NCI-H2171 treated with DMSO at 0.1 percent for 48 hours (cell line): ENCODE data around the gene SMC5.
"Not testable (repeated sequence)": the region's sequence is repeated elsewhere in the genome, so short reads cannot be mapped to it uniquely, and the experiment has no call there.

Experiments
- DNase-seq: peaks from one replicate; lab custom pipeline; 2025; lab: John Stamatoyannopoulos, UW

SMC5 gene

GRCh38 chr9:70363760-70364159, 105.0 kb downstream of the SMC5 start:
- no peak for DNase-seq

GRCh38 chr9:70367305-70367930, 108.6 kb downstream of the SMC5 start:
- DNase-seq: no peak

GRCh38 chr9:70374962-70375618, 116.3 kb downstream of the SMC5 start:
- DNase-seq: no peak

GRCh38 chr9:70382046-70382708, 123.4 kb downstream of the SMC5 start:
- no peak for DNase-seq

- DNase-seq: no peak
These were observed 124.2 kb downstream of the SMC5 start for GRCh38 chr9:70382709-70383605.

GRCh38 chr9:70385426-70385825, 126.6 kb downstream of the SMC5 start:
- DNase-seq: no peak

- no peak for DNase-seq
These were observed 128.9 kb downstream of the SMC5 start for GRCh38 chr9:70387663-70388062.

GRCh38 chr9:70389188-70389587, 130.4 kb downstream of the SMC5 start:
- DNase-seq: no peak

- no peak for DNase-seq
These were observed 131.0 kb downstream of the SMC5 start for GRCh38 chr9:70389621-70390266.

- no peak for DNase-seq
These were observed 132.2 kb downstream of the SMC5 start for GRCh38 chr9:70390933-70391341.

- DNase-seq: peak; percentile 19
These were observed 133.4 kb downstream of the SMC5 start for GRCh38 chr9:70392189-70392588.

GRCh38 chr9:70392850-70393249, 134.1 kb downstream of the SMC5 start:
- DNase-seq: no peak

GRCh38 chr9:70395652-70396051, 136.9 kb downstream of the SMC5 start:
- DNase-seq: no peak

GRCh38 chr9:70398145-70398556, 139.4 kb downstream of the SMC5 start:
- no peak for DNase-seq

GRCh38 chr9:70399141-70399540, 140.4 kb downstream of the SMC5 start:
- DNase-seq: no peak

GRCh38 chr9:70400107-70400892, 141.5 kb downstream of the SMC5 start:
- no peak for DNase-seq

GRCh38 chr9:70401241-70401640, 142.5 kb downstream of the SMC5 start:
- DNase-seq: not testable (repeated sequence)

GRCh38 chr9:70402213-70402612, 143.4 kb downstream of the SMC5 start:
- no peak for DNase-seq

- no peak for DNase-seq
These were observed 144.4 kb downstream of the SMC5 start for GRCh38 chr9:70403166-70403565.

GRCh38 chr9:70403618-70404025, 144.8 kb downstream of the SMC5 start:
- DNase-seq: no peak

GRCh38 chr9:70404261-70404660, 145.5 kb downstream of the SMC5 start:
- no peak for DNase-seq
